Cardiac muscle cell (in vitro differentiated cells and primary cell): ENCODE measurements around the gene TCF12. TPM values are rescaled to one million over a fixed set of nuclear protein-coding genes. Genes with fewer than 3 reads are reported as not detected.

Experiments
- DNase-seq, 2 donors: peaks; one replicate each; pipeline versions ENCODE4 v3.0.0 to v3.0.0-alpha.2; 2010 to 2017; ENCODE audit warnings: low read depth in 1 of 2, low spot score in 1 of 2
- H3K27ac ChIP-seq: fragments of 200-600 bp; sonication (generic); 2 replicates; pipeline ENCODE4 v1.5.1; 2016
- H3K27me3 ChIP-seq: fragments of 200-600 bp; sonication (generic); 2 replicates; pipeline ENCODE4 v1.6.0; 2016; ENCODE audit warnings: control low read depth
- H3K36me3 ChIP-seq: fragments of 200-600 bp; sonication (generic); 2 replicates; pipeline ENCODE4 v1.5.1; 2016; ENCODE audit warnings: control low read depth
- H3K4me1 ChIP-seq: fragments of 200-600 bp; sonication (generic); 2 replicates; pipeline ENCODE4 v1.8.1; 2017; ENCODE audit warnings: low read depth, mild to moderate bottlenecking, mixed run types
- H3K4me3 ChIP-seq: fragments of 200-600 bp; sonication (generic); 2 replicates; pipeline ENCODE4 v1.5.1; 2016; ENCODE audit warnings: mild to moderate bottlenecking
- H3K9me3 ChIP-seq: fragments of 200-600 bp; sonication (generic); 2 replicates; pipeline ENCODE4 v1.5.1; 2017; ENCODE audit warnings: low read depth, mild to moderate bottlenecking, control low read depth
- polyA plus RNA-seq: library from polyadenylated mRNA; unstranded; fragments of >200 nt; fragmentation: Nextera tagmentation; extraction: Ambion mirVana; gene quantifications from 2 replicates; pipeline ENCODE4 v1.2.1, GENCODE V29; 2016
- total RNA-seq: library from RNA; depleted of rRNA; stranded (reverse); fragments of >200 nt; gene quantifications from 2 replicates; pipeline ENCODE4 v1.2.3, GENCODE V29; 2016
- TF ChIP-seq, protein P1 (sequence below): IDR thresholded peaks from 2 replicates; pipeline ENCODE4 v1.5.1; 2012; ENCODE audit warnings: low read depth, mild to moderate bottlenecking, low read length

The TCF12 gene
- total and polyA plus RNA-seq, 2 experiments from 2014 or later, result 42.6 to 137 TPM

DNA sequence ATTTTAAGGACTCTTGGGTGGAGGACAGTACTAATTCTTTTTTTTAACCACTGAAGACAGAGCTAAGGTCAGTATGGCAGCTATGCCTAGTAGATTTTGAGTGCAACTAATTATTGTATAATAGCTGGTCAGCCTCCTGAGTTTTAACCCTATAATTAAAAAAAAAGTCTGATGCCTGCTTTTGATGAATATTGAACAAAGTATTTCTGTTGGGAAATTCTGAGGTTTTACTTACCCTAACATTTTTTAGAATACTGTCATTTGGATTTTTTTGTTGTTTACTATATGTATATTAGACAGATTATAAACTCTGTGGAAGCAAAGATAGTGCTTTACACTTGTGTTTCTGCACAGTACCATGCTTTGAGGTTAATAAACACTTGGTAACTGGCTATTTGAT lies 20.8 kb downstream of the TCF12 start:
- Histone ChIP-seq H3K9me3 (no peaks in the 10 kb centered on the region), H3K27ac (no peak overlapping the region), H3K27me3 (no peaks in the 10 kb centered on the region), H3K4me1 (peaks cover 8% of the 10 kb centered on the region), H3K36me3 (no peaks in the 10 kb centered on the region), H3K4me3 (no peak overlapping the region)
- no peak for DNase-seq
- TF ChIP-seq, protein P1, sequence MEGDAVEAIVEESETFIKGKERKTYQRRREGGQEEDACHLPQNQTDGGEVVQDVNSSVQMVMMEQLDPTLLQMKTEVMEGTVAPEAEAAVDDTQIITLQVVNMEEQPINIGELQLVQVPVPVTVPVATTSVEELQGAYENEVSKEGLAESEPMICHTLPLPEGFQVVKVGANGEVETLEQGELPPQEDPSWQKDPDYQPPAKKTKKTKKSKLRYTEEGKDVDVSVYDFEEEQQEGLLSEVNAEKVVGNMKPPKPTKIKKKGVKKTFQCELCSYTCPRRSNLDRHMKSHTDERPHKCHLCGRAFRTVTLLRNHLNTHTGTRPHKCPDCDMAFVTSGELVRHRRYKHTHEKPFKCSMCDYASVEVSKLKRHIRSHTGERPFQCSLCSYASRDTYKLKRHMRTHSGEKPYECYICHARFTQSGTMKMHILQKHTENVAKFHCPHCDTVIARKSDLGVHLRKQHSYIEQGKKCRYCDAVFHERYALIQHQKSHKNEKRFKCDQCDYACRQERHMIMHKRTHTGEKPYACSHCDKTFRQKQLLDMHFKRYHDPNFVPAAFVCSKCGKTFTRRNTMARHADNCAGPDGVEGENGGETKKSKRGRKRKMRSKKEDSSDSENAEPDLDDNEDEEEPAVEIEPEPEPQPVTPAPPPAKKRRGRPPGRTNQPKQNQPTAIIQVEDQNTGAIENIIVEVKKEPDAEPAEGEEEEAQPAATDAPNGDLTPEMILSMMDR, result no peak

DNA sequence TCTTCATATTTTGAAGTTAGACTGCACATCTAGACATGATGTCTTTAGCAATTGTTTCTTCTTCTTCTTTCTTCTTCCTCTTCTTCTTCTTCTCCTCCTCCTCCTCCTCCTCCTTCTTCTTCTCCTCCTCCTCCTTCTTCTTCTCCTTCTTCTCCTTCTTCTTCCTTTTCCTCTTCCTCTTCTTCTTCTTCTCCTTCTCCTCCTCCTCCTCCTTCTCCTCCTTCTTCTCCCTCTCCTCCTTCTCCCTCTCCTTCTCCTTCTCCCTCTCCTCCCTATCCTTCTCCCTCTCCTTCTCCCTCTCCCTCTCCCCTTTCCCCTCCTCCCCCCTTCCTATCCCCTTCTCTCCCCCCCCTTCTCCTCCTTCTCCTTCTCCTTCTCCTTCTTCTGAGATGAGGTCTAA lies 21.9 kb downstream of the TCF12 start:
- TF ChIP-seq, protein P1, result no peak
- no peak overlapping the region for H3K27ac ChIP-seq
- no peaks in the 10 kb centered on the region for H3K27me3 ChIP-seq
- DNase-seq, result no peak
- no peaks in the 10 kb centered on the region for H3K36me3 ChIP-seq
- no peaks in the 10 kb centered on the region for H3K9me3 ChIP-seq
- peaks cover 7% of the 10 kb centered on the region for H3K4me1 ChIP-seq
- no peak overlapping the region for H3K4me3 ChIP-seq

DNA sequence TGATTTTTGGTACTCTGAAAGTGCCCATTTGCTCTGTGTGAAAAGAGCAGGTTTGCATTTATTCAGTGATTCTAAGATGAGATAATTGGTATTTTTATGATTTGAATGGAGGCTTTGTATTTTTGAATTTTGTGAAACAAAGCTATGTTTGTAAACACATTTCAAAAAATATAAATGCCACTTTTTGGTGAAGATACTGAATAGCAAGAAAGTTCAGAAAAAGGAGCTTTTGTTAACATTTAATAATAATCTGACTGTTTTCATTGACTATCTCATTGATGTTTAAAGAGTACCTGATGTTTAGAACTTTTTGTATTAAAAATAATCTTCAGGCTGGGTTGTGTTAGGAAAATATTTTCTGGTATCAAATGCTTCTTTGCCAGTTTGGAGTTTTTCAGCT lies 23.7 kb downstream of the TCF12 start:
- H3K4me1 ChIP-seq, result peaks cover 7% of the 10 kb centered on the region
- TF ChIP-seq, protein P1, result no peak
- DNase-seq, result no peak
- peak overlapping the region; percentile 16 for H3K27ac ChIP-seq
- H3K9me3 ChIP-seq, result no peaks in the 10 kb centered on the region
- H3K4me3 ChIP-seq, result no peak overlapping the region
- H3K36me3 ChIP-seq, result no peaks in the 10 kb centered on the region
- H3K27me3 ChIP-seq, result no peaks in the 10 kb centered on the region

DNA sequence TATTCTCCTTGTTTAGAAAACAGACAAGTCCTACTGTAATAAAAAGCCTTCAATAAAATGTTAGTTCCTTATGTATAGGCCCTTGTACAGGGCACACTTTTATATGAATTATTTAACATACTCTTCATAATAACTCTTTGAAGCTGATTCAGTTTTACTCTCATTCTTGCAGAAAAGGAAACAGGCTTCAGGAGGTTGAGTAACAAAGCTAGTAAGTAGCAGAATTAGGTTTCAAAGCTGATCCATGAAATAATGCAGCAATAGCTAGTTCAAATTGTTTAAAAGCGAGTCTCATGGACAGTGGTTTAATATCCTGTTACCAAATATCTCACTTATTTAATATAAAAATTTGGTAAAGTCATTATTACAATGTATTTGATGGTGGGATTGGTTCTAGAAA lies 25.0 kb downstream of the TCF12 start:
- Histone ChIP-seq H3K27me3 (no peaks in the 10 kb centered on the region), H3K4me1 (peaks cover 7% of the 10 kb centered on the region), H3K27ac (peak overlapping the region; percentile 18), H3K36me3 (no peaks in the 10 kb centered on the region), H3K4me3 (no peak overlapping the region), H3K9me3 (no peaks in the 10 kb centered on the region)
- peak in 1 of 2 donors; percentile 31 for DNase-seq
- TF ChIP-seq, protein P1, result no peak

DNA sequence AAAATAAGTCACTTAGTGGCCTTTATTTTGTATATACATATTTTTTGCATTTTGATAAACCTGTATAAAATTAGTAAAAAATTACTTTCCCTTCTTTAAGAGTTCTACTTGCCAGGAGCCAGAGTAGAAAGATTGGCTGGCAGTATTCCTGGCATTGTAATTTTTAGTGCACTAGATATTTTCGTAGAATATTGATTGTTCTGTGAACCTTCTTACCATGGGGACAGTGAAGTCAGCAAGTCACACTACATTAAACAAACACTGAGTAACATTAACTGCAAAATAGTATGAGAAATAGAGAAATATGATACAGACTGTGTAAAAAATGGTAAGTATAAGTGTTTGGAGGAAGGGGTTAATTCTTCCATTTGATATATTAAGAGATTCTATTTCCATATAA lies 26.0 kb downstream of the TCF12 start:
- Histone ChIP-seq H3K27me3 (no peaks in the 10 kb centered on the region), H3K4me3 (no peak overlapping the region), H3K9me3 (no peaks in the 10 kb centered on the region), H3K36me3 (peaks cover 3% of the 10 kb centered on the region), H3K4me1 (peaks cover 7% of the 10 kb centered on the region), H3K27ac (no peak overlapping the region)
- DNase-seq, result no peak
- TF ChIP-seq, protein P1, result no peak

DNA sequence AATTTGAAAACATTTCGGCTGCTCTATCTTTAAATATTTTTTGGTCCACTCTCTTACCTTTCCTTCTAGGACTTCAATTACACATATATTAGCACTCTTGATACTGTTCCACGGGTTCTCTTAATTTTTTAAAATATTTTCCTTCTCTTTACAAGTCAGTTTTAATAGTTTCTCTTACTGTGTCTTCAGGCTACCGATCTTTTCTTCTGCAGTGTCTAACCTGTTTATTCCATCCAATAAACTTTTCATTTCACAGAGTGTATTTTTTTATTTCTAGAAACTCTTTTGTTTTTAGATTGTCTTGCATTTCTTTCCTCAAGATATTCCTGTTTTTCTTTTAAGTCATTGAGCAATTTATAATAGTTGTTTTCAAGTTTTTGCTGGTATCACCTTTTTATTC lies 27.7 kb downstream of the TCF12 start:
- H3K4me1 ChIP-seq, result peaks cover 7% of the 10 kb centered on the region
- H3K9me3 ChIP-seq, result no peaks in the 10 kb centered on the region
- no peak overlapping the region for H3K27ac ChIP-seq
- no peak for DNase-seq
- TF ChIP-seq, protein P1, result no peak
- H3K4me3 ChIP-seq, result no peak overlapping the region
- H3K36me3 ChIP-seq, result peaks cover 3% of the 10 kb centered on the region
- no peaks in the 10 kb centered on the region for H3K27me3 ChIP-seq
